HepG2 (cell line): Measurements from ENCODE around the gene CTNNA3. TPM values are rescaled to one million over a fixed set of nuclear protein-coding genes. Genes with fewer than 3 reads are reported as not detected.

ENCODE experiments used
- ATAC-seq: fragments of 200-7000 bp; cut with Tn5 transposase; 3 replicates; pipeline ENCODE4 v1.9.1; 2020; ENCODE audit warnings: mild to moderate bottlenecking, moderate library complexity
- BruUV-seq: library from RNA; stranded (reverse); fragments of 400-500 nt; replicated peaks from 2 replicates; lab custom pipeline; 2021; lab: Mats Ljungman, UMichigan
- CTCF ChIA-PET: fragments of 300-600 bp; formaldehyde crosslinking; extraction: SDS; loops from one replicate; lab custom pipeline; 2021; ENCODE audit warnings: low total read pairs, inconsistent platforms, low intra/inter-chr PET ratio; lab: Yijun Ruan, JAX
- POLR2A ChIA-PET: fragments of 350-600 bp; sonication (Branson Sonifier 250); formaldehyde crosslinking; loops from one replicate; lab custom pipeline; 2020; ENCODE audit warnings: antibody characterized with exemption, inconsistent platforms; lab: Yijun Ruan, JAX
- DNase-seq: peaks from one replicate; pipeline ENCODE4 v3.0.0-alpha.2; 2015; ENCODE audit warnings: low spot score
- FAIRE-seq: peaks from 3 replicates; lab custom pipeline; 2011; peaks lifted over from hg19 to GRCh38; lab: Jason Lieb, UNC
- H2AFZ ChIP-seq: one replicate; pipeline ENCODE4 v1.6.1; 2011; ENCODE audit warnings: low read length, inconsistent platforms
- H3K27ac ChIP-seq: fragments of 300-600 bp; 3 replicates; pipeline ENCODE4 v1.8.0; 2011; ENCODE audit warnings: mixed run types, mild to moderate bottlenecking, mixed read lengths, low read length, inconsistent platforms; ENCODE audit not compliant: insufficient read depth; ENCODE audit errors: extremely low read length
- H3K27me3 ChIP-seq, 2 experiments: fragments of 200-600 bp in 1 of 2; 2 replicates in 1 of 2; 3 replicates in 1 of 2; pipeline versions ENCODE4 v1.6.0 to v1.8.0; 2011; ENCODE audit warnings: low read length in 2 of 2, mild to moderate bottlenecking in 2 of 2, moderate library complexity in 2 of 2, inconsistent platforms in 1 of 2; ENCODE audit not compliant: insufficient read depth in 2 of 2, control insufficient read depth in 1 of 2
- H3K36me3 ChIP-seq, 2 experiments: fragments of 200-600 bp in 1 of 2; replicated peaks in 1 of 2; 2 replicates in 1 of 2; 3 replicates in 1 of 2; pipeline versions ENCODE4 v1.5.1 to v1.8.0; 2011; ENCODE audit warnings: low read length in 2 of 2, inconsistent platforms in 1 of 2; ENCODE audit not compliant: insufficient read depth in 2 of 2, control insufficient read depth in 1 of 2
- H3K4me1 ChIP-seq: 2 replicates; pipeline ENCODE4 v1.5.1; 2012; ENCODE audit warnings: low read length, inconsistent platforms; ENCODE audit not compliant: insufficient read depth
- H3K4me2 ChIP-seq: 2 replicates; pipeline ENCODE4 v1.6.0; 2011; ENCODE audit warnings: low read depth, low read length, inconsistent platforms
- H3K4me3 ChIP-seq, 3 experiments: fragments of 200-600 bp in 1 of 3; sonication (generic), shearing (Covaris generic) in 1 of 3; replicated peaks in 1 of 3; 2 replicates each; pipeline ENCODE4 v1.5.1; 2011 to 2016; ENCODE audit warnings: low read length in 3 of 3, inconsistent platforms in 2 of 3, low read depth in 2 of 3, mild to moderate bottlenecking in 2 of 3, control low read depth in 1 of 3, mixed read lengths in 1 of 3; ENCODE audit not compliant: insufficient read depth in 1 of 3
- H3K79me2 ChIP-seq: one replicate; pipeline ENCODE4 v1.6.1; 2011; ENCODE audit warnings: low read length, inconsistent platforms; ENCODE audit not compliant: insufficient read depth
- H3K9ac ChIP-seq: 2 replicates; pipeline ENCODE4 v1.6.0; 2011; ENCODE audit warnings: mild to moderate bottlenecking, low read depth, low read length, inconsistent platforms; ENCODE audit not compliant: insufficient read depth
- H3K9me3 ChIP-seq: 2 replicates; pipeline ENCODE4 v1.5.1; 2012; ENCODE audit warnings: mild to moderate bottlenecking, low read length
- H4K20me1 ChIP-seq: 2 replicates; pipeline ENCODE4 v1.6.0; 2011; ENCODE audit warnings: inconsistent platforms, mild to moderate bottlenecking, low read length, moderate library complexity; ENCODE audit not compliant: insufficient read depth
- ARNT ChIP-seq: fragments of 450-650 bp; IDR thresholded peaks from 2 replicates; pipeline ENCODE4 v1.6.1; 2017
- CHD2 ChIP-seq: IDR thresholded peaks from 2 replicates; pipeline ENCODE4 v1.6.1; 2011; ENCODE audit warnings: low read depth, low read length, improper control_type of control experiment
- HDAC6 ChIP-seq: fragments of 200-600 bp; sonication (generic); IDR thresholded peaks from 2 replicates; pipeline ENCODE4 v1.7.0; 2017; ENCODE audit warnings: mild to moderate bottlenecking, antibody characterized with exemption, low read length, low read depth
- KAT7 ChIP-seq: IDR thresholded peaks from 2 replicates; pipeline ENCODE4 v1.6.1; 2018; ENCODE audit warnings: borderline replicate concordance, missing compliant biosample characterization
- MAZ ChIP-seq, 2 experiments: sonication (generic) in 1 of 2; formaldehyde crosslinking in 1 of 2; IDR thresholded peaks; 2 replicates each; pipeline versions ENCODE4 v1.5.0 to v1.6.1; 2012 to 2020; ENCODE audit warnings: low read depth in 2 of 2, mild to moderate bottlenecking in 2 of 2, borderline replicate concordance in 1 of 2, improper control_type of control experiment in 1 of 2, low read length in 1 of 2, missing genetic modification reagents in 1 of 2, moderate library complexity in 1 of 2
- RCOR2 ChIP-seq: IDR thresholded peaks from 2 replicates; pipeline ENCODE4 v1.6.1; 2016; ENCODE audit warnings: missing biosample characterization, missing genetic modification reagents
- SRSF4 ChIP-seq: fragments of 200-400 bp; formaldehyde crosslinking; IDR thresholded peaks from one replicate; pipeline ENCODE4 v1.6.1; 2018; ENCODE audit warnings: mild to moderate bottlenecking, low read depth, low read length, moderate library complexity; ENCODE audit not compliant: poor library complexity, severe bottlenecking
- ZNF737 ChIP-seq: sonication (generic); formaldehyde crosslinking; IDR thresholded peaks from 2 replicates; pipeline ENCODE4 v1.5.0; 2020; ENCODE audit warnings: missing genetic modification reagents, mild to moderate bottlenecking, borderline replicate concordance
- WGBS: methylation state at CpG from one replicate; pipeline ENCODE4 v1.1.6; 2017; ENCODE audit warnings: low lambda C conversion rate; 5-methylcytosine and 5-hydroxymethylcytosine counted together
- in situ Hi-C: cut with HindIII; loops from 2 replicates; pipeline ENCODE4 v1.10.0; 2017; ENCODE audit warnings: low pct_unique_long_range_greater_than_20kb; ENCODE audit not compliant: extremely low pct_ligation_motif_present
- intact Hi-C: fragments of 100-400 bp; cut with micrococcal nuclease; formaldehyde crosslinking; loops from one replicate; pipeline ENCODE4 v1.10.0; 2022; ENCODE audit not compliant: unreplicated experiment
- polyA plus RNA-seq, 8 experiments: library from polyadenylated mRNA; depleted of rRNA in 3 of 8; stranded (reverse) in 7 of 8; unstranded in 1 of 8; fragments of >200 nt; fragmentation: Illumina TruSeq in 4 of 8; extraction: Trizol in 4 of 8; gene quantifications; 2 replicates each; pipeline versions ENCODE4 v1.2.1 to v1.2.3, GENCODE V29; 2011 to 2016; ENCODE audit warnings: low read depth in 4 of 8, missing spikeins in 1 of 8, mixed read lengths in 1 of 8; ENCODE audit not compliant: insufficient read depth in 1 of 8
- total RNA-seq, 5 experiments: library from RNA; depleted of rRNA; stranded (reverse); fragments of >200 nt; fragmentation: Illumina TruSeq; extraction: Trizol; gene quantifications; 2 replicates each; pipeline ENCODE4 v1.2.3, GENCODE V29; 2016; ENCODE audit warnings: low read depth in 1 of 5
- TF ChIP-seq, protein P1 (sequence below): sonication (generic); formaldehyde crosslinking; IDR thresholded peaks from 2 replicates; pipeline ENCODE4 v1.4.0; 2020; ENCODE audit warnings: missing genetic modification reagents
- TF ChIP-seq, protein P2 (sequence below): sonication (generic); formaldehyde crosslinking; IDR thresholded peaks from 2 replicates; pipeline ENCODE4 v1.9.0; 2021; ENCODE audit warnings: missing genetic modification reagents, mild to moderate bottlenecking, borderline replicate concordance

CTNNA3 gene
- total and polyA plus RNA-seq, 2 of the 13 experiments (the other 11 are each of a cell fraction or from before 2014, with no cell fraction given), result not detected

DNA sequence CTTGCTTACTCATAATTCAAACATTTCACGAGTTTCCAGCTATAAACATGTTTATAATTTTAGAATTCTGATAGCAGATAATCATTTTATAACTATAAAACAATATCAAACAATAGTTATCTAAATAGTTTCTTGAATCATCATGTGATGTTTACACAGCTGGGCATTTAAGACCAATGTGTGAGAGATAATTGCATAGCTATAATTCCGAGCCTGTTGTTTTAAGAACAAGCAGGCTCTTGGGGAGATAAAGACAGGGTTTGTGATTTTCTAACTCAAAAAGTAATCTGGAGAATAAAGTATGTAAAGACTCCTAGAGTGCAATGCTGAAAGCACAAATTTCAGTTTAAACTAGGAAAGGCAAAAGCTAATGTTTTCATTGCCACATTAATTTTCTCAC is 439.0 kb downstream of the CTNNA3 start:
- Histone ChIP-seq H3K9me3 (no peaks in the 10 kb centered on the region), H3K79me2 (no peaks in the 10 kb centered on the region), H4K20me1 (no peaks in the 10 kb centered on the region), H3K27me3 (no peaks in the 10 kb centered on the region), H3K9ac (no peak overlapping the region), H3K4me3 (no peak overlapping the region), H3K4me2 (no peak overlapping the region), H2AFZ (no peak overlapping the region), H3K4me1 (peaks cover 7% of the 10 kb centered on the region; the same call in 1 of the 2 replicates), H3K36me3 (no peaks in the 10 kb centered on the region), H3K27ac (no peak overlapping the region)
- ChIA-PET CTCF (no interaction called here), POLR2A (no interaction called here)
- TF ChIP-seq CHD2, result no peak
- TF ChIP-seq HDAC6, result no peak
- TF ChIP-seq, protein P1, sequence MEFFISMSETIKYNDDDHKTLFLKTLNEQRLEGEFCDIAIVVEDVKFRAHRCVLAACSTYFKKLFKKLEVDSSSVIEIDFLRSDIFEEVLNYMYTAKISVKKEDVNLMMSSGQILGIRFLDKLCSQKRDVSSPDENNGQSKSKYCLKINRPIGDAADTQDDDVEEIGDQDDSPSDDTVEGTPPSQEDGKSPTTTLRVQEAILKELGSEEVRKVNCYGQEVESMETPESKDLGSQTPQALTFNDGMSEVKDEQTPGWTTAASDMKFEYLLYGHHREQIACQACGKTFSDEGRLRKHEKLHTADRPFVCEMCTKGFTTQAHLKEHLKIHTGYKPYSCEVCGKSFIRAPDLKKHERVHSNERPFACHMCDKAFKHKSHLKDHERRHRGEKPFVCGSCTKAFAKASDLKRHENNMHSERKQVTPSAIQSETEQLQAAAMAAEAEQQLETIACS (CRISPR knock-in tag), result no peak
- no peak for TF ChIP-seq SRSF4
- no peak for TF ChIP-seq KAT7 (CRISPR knock-in tag)
- TF ChIP-seq ARNT, result no peak
- no peak for TF ChIP-seq RCOR2
- TF ChIP-seq MAZ (IDR thresholded peaks at IDR 0.05; ENCODE audit: borderline replicate concordance, low read depth, low read length), result no peak
- TF ChIP-seq MAZ (CRISPR knock-in tag; IDR thresholded peaks at IDR 0.05; ENCODE audit: low read depth), result no peak
- TF ChIP-seq, protein P2, sequence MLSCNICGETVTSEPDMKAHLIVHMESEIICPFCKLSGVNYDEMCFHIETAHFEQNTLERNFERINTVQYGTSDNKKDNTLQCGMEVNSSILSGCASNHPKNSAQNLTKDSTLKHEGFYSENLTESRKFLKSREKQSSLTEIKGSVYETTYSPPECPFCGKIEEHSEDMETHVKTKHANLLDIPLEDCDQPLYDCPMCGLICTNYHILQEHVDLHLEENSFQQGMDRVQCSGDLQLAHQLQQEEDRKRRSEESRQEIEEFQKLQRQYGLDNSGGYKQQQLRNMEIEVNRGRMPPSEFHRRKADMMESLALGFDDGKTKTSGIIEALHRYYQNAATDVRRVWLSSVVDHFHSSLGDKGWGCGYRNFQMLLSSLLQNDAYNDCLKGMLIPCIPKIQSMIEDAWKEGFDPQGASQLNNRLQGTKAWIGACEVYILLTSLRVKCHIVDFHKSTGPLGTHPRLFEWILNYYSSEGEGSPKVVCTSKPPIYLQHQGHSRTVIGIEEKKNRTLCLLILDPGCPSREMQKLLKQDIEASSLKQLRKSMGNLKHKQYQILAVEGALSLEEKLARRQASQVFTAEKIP (CRISPR knock-in tag), result no peak
- no peak for TF ChIP-seq ZNF737
- DNase-seq (no peak), ATAC-seq (no peak), FAIRE-seq (no peak)
- intact Hi-C loops, result no loop called here
- WGBS, result 10% methylated on average over 2 of the region's 2 CpGs
- no TSS peak for BruUV-seq
- in situ Hi-C loops, result no loop called here
